CD4-positive, alpha-beta T cell (primary cell): ENCODE results near the gene NDFIP2. TPM values are rescaled to one million over a fixed set of nuclear protein-coding genes. Genes with fewer than 3 reads are reported as not detected.

Experiments used
- ATAC-seq: fragments of 200-7000 bp; cut with Tn5 transposase; one replicate; pipeline ENCODE4 v1.10.0; 2022; ENCODE audit warnings: mild to moderate bottlenecking; ENCODE audit not compliant: poor library complexity
- CTCF ChIA-PET: fragments of 350-600 bp; sonication (Branson Sonifier 250); formaldehyde crosslinking; loops from one replicate; lab custom pipeline; 2021; ENCODE audit warnings: antibody characterized with exemption, inconsistent platforms; lab: Charles Lee
- POLR2A ChIA-PET: fragments of 350-600 bp; sonication (Branson Sonifier 250); formaldehyde crosslinking; loops from one replicate; lab custom pipeline; 2021; ENCODE audit warnings: antibody characterized with exemption, inconsistent platforms; lab: Charles Lee
- DNase-seq, 14 experiments: peaks; one replicate each; pipeline ENCODE4 v3.0.0-alpha.2; 2013 to 2020; ENCODE audit warnings: mixed read lengths in 2 of 14
- H3K27ac ChIP-seq, 2 donors: one replicate each; pipeline versions ENCODE4 v1.5.1 to v1.7.0; 2013; ENCODE audit warnings: low read length in 2 of 2, low read depth in 1 of 2, mild to moderate bottlenecking in 1 of 2
- H3K27me3 ChIP-seq, 2 experiments: 1 replicate in 1 of 2; 2 replicates in 1 of 2; pipeline versions ENCODE4 v1.6.1 to v1.7.0; 2013; ENCODE audit warnings: low read length in 2 of 2, control low read depth in 1 of 2, mild to moderate bottlenecking in 1 of 2, moderate library complexity in 1 of 2; ENCODE audit not compliant: insufficient read depth in 2 of 2, control insufficient read depth in 1 of 2
- H3K36me3 ChIP-seq: one replicate; pipeline ENCODE4 v1.6.1; 2013; ENCODE audit warnings: low read length, control low read depth; ENCODE audit not compliant: insufficient read depth
- H3K4me1 ChIP-seq: one replicate; pipeline ENCODE4 v1.6.1; 2013; ENCODE audit warnings: low read length, control low read depth; ENCODE audit not compliant: insufficient read depth
- H3K4me3 ChIP-seq: one replicate; pipeline ENCODE4 v1.5.1; 2013; ENCODE audit warnings: mild to moderate bottlenecking, low read length, moderate library complexity
- H3K9me3 ChIP-seq, 2 experiments: 1 replicate in 1 of 2; 2 replicates in 1 of 2; pipeline versions ENCODE4 v1.6.1 to v1.7.0; 2013; ENCODE audit warnings: low read length in 2 of 2, mild to moderate bottlenecking in 2 of 2, control low read depth in 1 of 2, moderate library complexity in 1 of 2; ENCODE audit not compliant: control insufficient read depth in 1 of 2, insufficient read depth in 1 of 2
- H3K27ac Mint-ChIP-seq: one replicate; pipeline ENCODE4 v1.8.0; 2020; ENCODE audit warnings: mixed read lengths
- H3K27me3 Mint-ChIP-seq: one replicate; pipeline ENCODE4 v1.8.0; 2021; ENCODE audit warnings: mixed read lengths
- H3K36me3 Mint-ChIP-seq: one replicate; pipeline ENCODE4 v1.8.0; 2021; ENCODE audit warnings: low read depth, mixed read lengths
- H3K4me1 Mint-ChIP-seq: one replicate; pipeline ENCODE4 v1.8.0; 2021; ENCODE audit warnings: low read depth, mixed read lengths
- H3K4me3 Mint-ChIP-seq: one replicate; pipeline ENCODE4 v1.8.0; 2020; ENCODE audit warnings: mild to moderate bottlenecking, mixed read lengths
- H3K9me3 Mint-ChIP-seq: one replicate; pipeline ENCODE4 v1.8.0; 2020; ENCODE audit warnings: mixed read lengths
- CTCF ChIP-seq: fragments of 200-600 bp; IDR thresholded peaks from one replicate; pipeline ENCODE4 v1.8.0; 2022; ENCODE audit warnings: antibody characterized with exemption, mild to moderate bottlenecking
- intact Hi-C, 2 experiments: fragments of 100-400 bp; cut with DNase I in 1 of 2; cut with micrococcal nuclease in 1 of 2; formaldehyde crosslinking; loops; one replicate each; pipeline versions ENCODE4 v1.15.1 to v1.9.0; 2023 to 2025; cut with DNase I, micrococcal nuclease
- total RNA-seq, 174 experiments: library from RNA in 2 of 174; stranded (reverse) in 2 of 174; gene quantifications; one replicate each; pipeline ENCODE4 v1.2.3 and lab custom pipeline; 2021 to 2026

The NDFIP2 gene
- total RNA-seq, 2 experiments from 2014 or later, result 3.2 to 3.4 TPM

GRCh38 chr13:79511611-79512010, 30.7 kb downstream of the NDFIP2 start:
- Mint-ChIP-seq H3K36me3 (no peaks in the 10 kb centered on the region), H3K4me1 (peaks cover 27% of the 10 kb centered on the region), H3K9me3 (no peaks in the 10 kb centered on the region), H3K4me3 (no peak overlapping the region), H3K27me3 (no peaks in the 10 kb centered on the region), H3K27ac (no peak overlapping the region)
- DNase-seq (no peak), ATAC-seq (no peak)
- intact Hi-C loops, result no loop called here
- Histone ChIP-seq H3K36me3 (no peaks in the 10 kb centered on the region), H3K9me3 (no peaks in the 10 kb centered on the region), H3K4me1 (no peaks in the 10 kb centered on the region), H3K4me3 (no peak overlapping the region), H3K27me3 (no peaks in the 10 kb centered on the region), H3K27ac (no peak overlapping the region)
- CTCF ChIA-PET, result no interaction called here
- no peak for TF ChIP-seq CTCF
- POLR2A ChIA-PET, result interaction anchor here (0.7 kb wide), 1 partner anchor 31 kb away, joined by 3 read pairs; the partner anchor contains the start of gene NDFIP2

GRCh38 chr13:79512950-79513349, 32.0 kb downstream of the NDFIP2 start:
- Mint-ChIP-seq H3K36me3 (no peaks in the 10 kb centered on the region), H3K4me3 (no peak overlapping the region), H3K27me3 (no peaks in the 10 kb centered on the region), H3K27ac (no peak overlapping the region), H3K4me1 (peaks cover 32% of the 10 kb centered on the region), H3K9me3 (no peaks in the 10 kb centered on the region)
- CTCF ChIA-PET, result interaction anchor here (1.0 kb wide), 1 partner anchor 40 kb away, joined by 3 read pairs; no protein-coding TSS in a partner anchor
- POLR2A ChIA-PET, result no interaction called here
- H3K27me3 ChIP-seq, result no peaks in the 10 kb centered on the region
- no peak for ATAC-seq
- H3K4me3 ChIP-seq, result no peak overlapping the region
- no peak for TF ChIP-seq CTCF
- H3K36me3 ChIP-seq, result no peaks in the 10 kb centered on the region
- H3K4me1 ChIP-seq, result no peaks in the 10 kb centered on the region
- intact Hi-C loops, result no loop called here
- no peak overlapping the region for H3K27ac ChIP-seq
- H3K9me3 ChIP-seq, result no peaks in the 10 kb centered on the region
- DNase-seq, result no peak

- H3K4me1 ChIP-seq, result no peaks in the 10 kb centered on the region
- DNase-seq (no peak), ATAC-seq (no peak)
- intact Hi-C loops, result no loop called here
- no peaks in the 10 kb centered on the region for H3K36me3 ChIP-seq
- Mint-ChIP-seq H3K36me3 (no peaks in the 10 kb centered on the region), H3K4me1 (peaks cover 25% of the 10 kb centered on the region), H3K27me3 (no peaks in the 10 kb centered on the region), H3K9me3 (no peaks in the 10 kb centered on the region), H3K27ac (no peak overlapping the region), H3K4me3 (no peak overlapping the region)
- ChIA-PET CTCF (interaction anchor here (0.7 to 2.2 kb wide), 2 partner anchors 15 to 92 kb away, joined by 3 to 6 read pairs; no protein-coding TSS in a partner anchor), POLR2A (no interaction called here)
- no peaks in the 10 kb centered on the region for H3K9me3 ChIP-seq
- H3K4me3 ChIP-seq, result no peak overlapping the region
- H3K27me3 ChIP-seq, result no peaks in the 10 kb centered on the region
- TF ChIP-seq CTCF, result no peak
- no peak overlapping the region for H3K27ac ChIP-seq
These were observed 35.6 kb downstream of the NDFIP2 start for GRCh38 chr13:79516595-79516994.
